Breast epithelium (tissue), 4 donors: ENCODE results near the gene DPH7. TPM values are rescaled to one million over a fixed set of nuclear protein-coding genes. Genes with fewer than 3 reads are reported as not detected.
A peak's percentile ranks its signal among the peaks of the same experiment; 100 is the strongest.

ENCODE experiments used
- DNase-seq, 2 donors: peaks; one replicate each; pipeline ENCODE4 v3.0.0-alpha.2; 2019; ENCODE audit warnings: low spot score in 2 of 2
- H3K27ac ChIP-seq, 2 donors: fragments of 200-600 bp; sonication (generic) in 1 of 2; one replicate each; pipeline ENCODE4 v1.5.1; 2016 to 2019; ENCODE audit warnings: mild to moderate bottlenecking in 1 of 2
- H3K27me3 ChIP-seq, 2 donors: fragments of 200-600 bp; sonication (generic) in 1 of 2; one replicate each; pipeline versions ENCODE4 v1.5.1 to v1.6.0; 2017 to 2019; ENCODE audit warnings: control low read depth in 1 of 2, mild to moderate bottlenecking in 1 of 2
- H3K36me3 ChIP-seq: fragments of 200-600 bp; one replicate; pipeline ENCODE4 v1.5.1; 2019
- H3K4me1 ChIP-seq, 2 donors: fragments of 200-600 bp; sonication (generic); one replicate each; pipeline ENCODE4 v1.5.1; 2016 to 2019; ENCODE audit warnings: control low read depth in 1 of 2
- H3K4me3 ChIP-seq, 3 donors: fragments of 200-600 bp; sonication (generic); 1 replicate in 2 of 3; 2 replicates in 1 of 3; pipeline ENCODE4 v1.5.1; 2016 to 2019; ENCODE audit warnings: mild to moderate bottlenecking in 3 of 3, moderate library complexity in 2 of 3
- H3K9me3 ChIP-seq, 2 donors: fragments of 200-600 bp; sonication (generic) in 1 of 2; one replicate each; pipeline ENCODE4 v1.5.1; 2016 to 2019; ENCODE audit warnings: control low read depth in 1 of 2
- CTCF ChIP-seq, 3 donors: fragments of 450-650 bp; IDR thresholded peaks; one replicate each; pipeline ENCODE4 v1.5.1; 2016 to 2017; ENCODE audit warnings: antibody characterized with exemption in 3 of 3, mild to moderate bottlenecking in 3 of 3, moderate library complexity in 3 of 3
- POLR2A ChIP-seq: fragments of 450-650 bp; IDR thresholded peaks from one replicate; pipeline ENCODE4 v1.6.1; 2016; ENCODE audit warnings: antibody characterized with exemption, mild to moderate bottlenecking, moderate library complexity
- POLR2AphosphoS5 ChIP-seq, 3 donors: sonication (generic); formaldehyde crosslinking; IDR thresholded peaks; one replicate each; pipeline ENCODE4 v1.6.1; 2017; ENCODE audit warnings: antibody characterized with exemption in 3 of 3
- intact Hi-C: fragments of 100-400 bp; cut with DNase I; formaldehyde crosslinking; loops from one replicate; pipeline ENCODE4 v1.15.1; 2023; ENCODE audit warnings: low total_unique reads
- total RNA-seq, 3 donors: library from RNA; depleted of rRNA; stranded (reverse); fragments of >200 nt; gene quantifications; one replicate each; pipeline ENCODE4 v1.1.0, GENCODE V29; 2016

DPH7 gene
- total RNA-seq, 3 donors from 2014 or later: 23.4 to 47.5 (median 45.1) TPM

GRCh38 chr9:137589441-137590122, 10.9 kb upstream of the DPH7 start:
- Histone ChIP-seq H3K9me3 (no peaks in the 10 kb centered on the region), H3K27ac (peak overlapping the region in 1 of 2 donors; percentile 80), H3K4me3 (peak overlapping the region; percentile 62 to 94 (median 74)), H3K27me3 (no peaks in the 10 kb centered on the region), H3K36me3 (no peaks in the 10 kb centered on the region), H3K4me1 (peaks cover 6 to 8% of the 10 kb centered on the region in 2 donors)
- intact Hi-C loops: no loop called here
- no peak for DNase-seq
- no peak for TF ChIP-seq CTCF (IDR thresholded peaks at IDR 0.05)
- no peak for TF ChIP-seq POLR2A
- no peak for TF ChIP-seq POLR2AphosphoS5 (IDR thresholded peaks at IDR 0.05)

- intact Hi-C loops: no loop called here
- no peaks in the 10 kb centered on the region for H3K27me3 ChIP-seq
- no peak for TF ChIP-seq POLR2A
- no peak for TF ChIP-seq CTCF (IDR thresholded peaks at IDR 0.05)
- no peak for TF ChIP-seq POLR2AphosphoS5 (IDR thresholded peaks at IDR 0.05)
- H3K9me3 ChIP-seq: no peaks in the 10 kb centered on the region
- H3K4me1 ChIP-seq: peaks cover 6 to 8% of the 10 kb centered on the region in 2 donors
- DNase-seq: no peak
- no peaks in the 10 kb centered on the region for H3K36me3 ChIP-seq
- H3K27ac ChIP-seq: no peak overlapping the region
- H3K4me3 ChIP-seq: peak overlapping the region in 2 of 3 donors; percentile 62 to 94
These were observed 10.2 kb upstream of the DPH7 start for GRCh38 chr9:137588891-137589290.

GRCh38 chr9:137588311-137588710, 9.6 kb upstream of the DPH7 start:
- Histone ChIP-seq H3K4me3 (no peak overlapping the region), H3K9me3 (no peaks in the 10 kb centered on the region), H3K27me3 (no peaks in the 10 kb centered on the region), H3K4me1 (peaks cover 6 to 8% of the 10 kb centered on the region in 2 donors), H3K27ac (no peak overlapping the region), H3K36me3 (no peaks in the 10 kb centered on the region)
- intact Hi-C loops: no loop called here
- TF ChIP-seq POLR2A: no peak
- no peak for TF ChIP-seq CTCF (IDR thresholded peaks at IDR 0.05)
- TF ChIP-seq POLR2AphosphoS5 (IDR thresholded peaks at IDR 0.05): no peak
- DNase-seq: no peak

- Histone ChIP-seq H3K9me3 (no peaks in the 10 kb centered on the region), H3K4me3 (no peak overlapping the region), H3K27me3 (no peaks in the 10 kb centered on the region), H3K36me3 (no peaks in the 10 kb centered on the region), H3K4me1 (peaks cover 6 to 8% of the 10 kb centered on the region in 2 donors), H3K27ac (no peak overlapping the region)
- no peak for DNase-seq
- intact Hi-C loops: no loop called here
- no peak for TF ChIP-seq POLR2A
- TF ChIP-seq POLR2AphosphoS5 (IDR thresholded peaks at IDR 0.05): no peak
- no peak for TF ChIP-seq CTCF (IDR thresholded peaks at IDR 0.05)
These were observed 8.1 kb upstream of the DPH7 start for GRCh38 chr9:137586854-137587253.

GRCh38 chr9:137583957-137584356, 5.2 kb upstream of the DPH7 start:
- peaks cover 1 to 3% of the 10 kb centered on the region in 2 donors for H3K4me1 ChIP-seq
- no peak overlapping the region for H3K27ac ChIP-seq
- H3K36me3 ChIP-seq: no peaks in the 10 kb centered on the region
- intact Hi-C loops: no loop called here
- H3K4me3 ChIP-seq: no peak overlapping the region
- TF ChIP-seq POLR2AphosphoS5 (IDR thresholded peaks at IDR 0.05) (no peak), CTCF (IDR thresholded peaks at IDR 0.05) (no peak), POLR2A (no peak)
- no peaks in the 10 kb centered on the region for H3K27me3 ChIP-seq
- no peaks in the 10 kb centered on the region for H3K9me3 ChIP-seq
- DNase-seq: no peak
